ENCODE data around the gene RBM4.
"Not testable (repeated sequence)": the region's sequence is repeated elsewhere in the genome, so short reads cannot be mapped to it uniquely, and the experiment has no call there.

Gene RBM4

DNA sequence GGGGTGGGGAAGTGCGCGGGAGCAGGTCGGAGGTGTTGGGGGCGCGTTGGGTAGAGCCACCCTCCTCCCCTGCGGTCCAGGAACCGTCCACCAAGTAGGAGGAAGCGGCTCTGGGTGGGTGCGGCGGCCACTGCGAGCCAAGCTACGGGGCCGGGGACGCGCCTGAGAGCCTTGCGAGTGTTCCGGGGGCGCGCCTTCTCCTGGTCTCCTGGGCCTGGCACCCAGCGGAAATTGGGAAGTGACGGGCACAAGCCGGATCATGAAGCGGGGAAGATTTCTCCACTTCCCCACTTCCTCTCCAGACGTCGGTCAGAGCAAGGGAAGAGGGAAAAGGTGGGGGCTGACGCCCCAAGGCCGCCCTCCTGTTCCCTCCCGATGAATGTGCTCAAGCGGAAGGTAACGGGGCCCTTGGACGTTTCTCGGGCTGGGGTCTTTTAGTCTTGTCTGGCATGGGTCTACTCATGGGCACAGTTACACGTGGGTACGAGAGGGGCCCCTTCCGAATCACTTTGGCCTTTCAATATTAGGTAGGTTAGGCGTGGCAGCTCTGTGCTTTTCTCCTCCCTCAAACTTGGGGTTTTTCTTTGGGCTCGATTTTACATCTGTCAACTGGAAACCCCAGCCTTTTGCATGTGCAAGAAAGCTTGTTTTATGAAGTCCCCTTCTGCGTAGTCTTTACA, 21.2 kb upstream of the RBM4 start:
- DNase-seq: peak; percentile 77

DNA sequence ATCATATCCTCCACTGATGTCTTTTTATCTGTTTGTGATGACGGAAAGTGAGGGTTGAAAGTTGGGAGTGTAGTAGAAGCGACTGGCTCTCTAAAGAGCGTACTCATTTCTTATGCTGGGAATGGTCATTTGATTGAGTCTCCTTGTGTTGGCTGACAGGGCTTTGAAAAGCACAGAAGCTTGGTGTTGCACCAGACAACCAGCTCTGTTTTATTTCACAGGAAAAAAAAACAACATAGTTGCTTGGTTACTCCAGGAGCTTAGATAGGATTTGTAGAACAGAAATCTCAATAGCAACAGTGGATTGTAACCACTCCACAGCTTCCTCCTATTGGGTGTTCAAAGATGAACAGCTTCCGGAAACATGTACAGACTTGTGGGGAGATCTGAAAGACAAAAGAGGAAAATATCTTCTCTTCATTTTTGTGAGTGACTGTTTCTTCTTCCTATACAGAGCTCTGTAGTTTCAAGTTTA, 19.4 kb upstream of the RBM4 start:
- DNase-seq: no peak

GRCh38 chr11:66624450-66624849, 14.1 kb upstream of the RBM4 start:
- DNase-seq: no peak

- DNase-seq: no peak
These were observed 13.3 kb upstream of the RBM4 start for GRCh38 chr11:66625041-66625751.

GRCh38 chr11:66625752-66626149, 12.8 kb upstream of the RBM4 start:
- DNase-seq: no peak

- DNase-seq: no peak
These were observed 12.1 kb upstream of the RBM4 start for GRCh38 chr11:66626382-66626781.

GRCh38 chr11:66626926-66627325, 11.6 kb upstream of the RBM4 start:
- DNase-seq: no peak

DNA sequence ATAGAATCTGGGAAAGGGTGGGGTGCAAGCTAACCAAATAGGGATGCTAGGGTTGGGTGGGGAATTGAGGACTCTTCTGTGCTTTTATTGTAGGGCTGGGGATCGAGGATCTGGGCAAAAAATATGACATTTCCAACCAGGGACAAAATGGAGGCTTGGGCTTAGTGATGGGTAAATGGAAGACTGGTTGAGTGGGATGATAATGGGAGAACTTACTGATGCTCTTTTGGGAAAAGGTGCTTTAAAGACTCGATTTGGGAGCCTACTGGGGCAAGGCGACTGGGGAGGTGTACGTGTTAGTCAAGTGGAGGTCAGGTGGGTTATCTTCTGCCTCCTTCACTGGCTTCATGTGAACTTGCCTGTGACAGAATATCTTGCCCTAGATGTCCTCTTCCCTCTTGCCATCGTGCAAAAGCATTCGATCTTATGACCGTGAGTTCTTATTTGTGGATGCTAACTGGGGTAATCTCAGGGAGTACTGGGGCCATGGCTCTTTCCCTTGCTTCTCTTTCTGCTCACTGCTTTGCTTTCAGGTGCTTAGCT, 10.4 kb upstream of the RBM4 start:
- DNase-seq: no peak

DNA sequence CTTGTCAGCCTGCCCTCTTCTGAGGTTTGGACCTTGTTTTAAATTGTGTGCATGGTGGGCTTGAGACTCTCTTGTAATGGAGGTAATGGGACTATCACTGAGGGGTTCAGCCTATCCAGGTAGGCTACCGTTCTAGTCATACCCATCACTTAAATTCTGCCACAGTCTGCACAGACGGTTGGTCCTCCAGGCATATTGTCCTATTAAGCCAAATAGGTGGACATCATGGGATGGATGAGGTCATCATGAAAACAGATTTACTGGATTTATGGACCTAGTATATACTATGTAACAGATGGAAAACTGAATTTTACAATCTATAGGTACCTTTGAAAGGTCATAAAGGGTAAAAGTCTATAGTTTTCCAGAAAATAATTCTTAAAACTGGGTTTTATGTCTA, 9.1 kb upstream of the RBM4 start:
- DNase-seq: no peak

- no peak for DNase-seq
These were observed 6.6 kb upstream of the RBM4 start for GRCh38 chr11:66631883-66632282.

GRCh38 chr11:66632952-66633351, 5.6 kb upstream of the RBM4 start:
- no peak for DNase-seq

DNA sequence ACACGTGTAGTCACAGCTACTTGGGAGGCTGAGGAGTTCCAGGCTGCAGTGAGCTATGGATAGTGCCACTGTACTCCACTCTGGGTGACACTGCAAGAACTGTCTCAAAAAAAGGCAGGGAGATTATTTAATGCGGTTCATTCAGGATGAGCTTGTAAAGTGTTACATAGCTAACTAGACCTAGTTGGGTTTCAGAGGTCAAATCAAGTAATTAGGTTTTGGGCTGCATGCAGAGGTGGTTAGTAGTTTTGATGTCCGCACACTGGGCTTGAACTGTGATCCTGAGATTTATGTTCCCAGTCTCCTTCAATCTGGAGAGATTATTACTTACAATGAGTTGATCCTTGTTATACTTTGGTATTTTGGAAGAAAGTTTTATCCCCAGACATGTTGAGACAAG, 2.1 kb upstream of the RBM4 start:
- DNase-seq: no peak

- DNase-seq: no peak
These were observed 836 bp upstream of the RBM4 start for GRCh38 chr11:66637557-66638176.

DNA sequence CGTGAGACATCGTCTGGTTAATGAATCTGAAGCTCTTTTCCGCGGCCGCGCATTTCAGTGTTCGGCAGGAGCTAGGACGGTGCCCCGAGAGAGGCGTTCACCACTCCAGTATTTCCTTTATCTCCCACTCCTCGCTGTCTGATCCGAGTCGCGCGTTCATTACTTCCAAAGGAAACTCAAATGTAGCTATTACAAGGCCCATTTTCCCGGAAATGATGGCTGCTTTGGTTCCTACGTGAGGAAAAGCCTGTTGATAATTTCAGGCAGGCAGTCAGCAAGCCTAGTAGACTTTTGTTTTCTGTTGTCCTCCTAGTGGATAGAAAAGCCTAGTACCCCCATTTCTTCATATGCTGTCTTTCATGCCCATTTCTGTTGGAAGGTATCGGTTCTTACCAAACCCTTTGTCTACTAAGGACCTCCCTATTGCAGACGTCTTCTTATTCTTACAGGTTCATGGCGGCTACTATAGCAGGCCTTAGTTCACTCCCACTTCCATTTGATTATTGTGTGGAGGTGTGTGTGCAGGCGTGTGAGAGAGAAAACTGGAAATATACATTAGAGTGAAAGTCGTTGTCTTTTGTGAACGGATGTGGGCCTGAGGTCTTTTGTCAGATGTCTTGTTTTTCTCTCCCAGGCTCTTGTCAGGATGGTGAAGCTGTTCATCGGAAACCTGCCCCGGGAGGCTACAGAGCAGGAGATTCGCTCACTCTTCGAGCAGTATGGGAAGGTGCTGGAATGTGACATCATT, 737 bp downstream of the RBM4 start:
- DNase-seq: peak; percentile 33

- DNase-seq: not testable (repeated sequence)
These were observed 1.4 kb downstream of the RBM4 start for GRCh38 chr11:66639814-66640340.

- no peak for DNase-seq
These were observed 3.3 kb downstream of the RBM4 start for GRCh38 chr11:66641834-66642233.

GRCh38 chr11:66643745-66644437, 5.4 kb downstream of the RBM4 start:
- no peak for DNase-seq

DNA sequence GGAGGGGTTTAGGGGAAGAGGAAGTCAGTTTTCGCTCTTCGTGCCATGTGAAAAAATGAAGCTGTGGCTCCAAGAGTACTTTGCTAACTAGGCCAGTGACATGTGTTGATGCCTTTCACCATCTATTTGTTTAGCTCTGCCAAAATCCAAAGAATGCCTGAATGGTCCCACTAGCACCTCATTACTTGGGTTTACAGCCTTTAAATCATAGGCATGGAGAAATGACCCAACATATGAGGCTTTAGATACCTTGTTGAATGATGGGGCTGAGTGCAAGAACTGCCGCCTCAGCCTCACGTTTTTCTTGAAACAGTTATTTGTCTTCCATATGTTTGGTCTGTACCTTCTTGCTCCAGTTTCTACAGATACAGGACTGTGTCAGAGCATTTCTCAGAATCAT, 8.3 kb downstream of the RBM4 start:
- no peak for DNase-seq

DNA sequence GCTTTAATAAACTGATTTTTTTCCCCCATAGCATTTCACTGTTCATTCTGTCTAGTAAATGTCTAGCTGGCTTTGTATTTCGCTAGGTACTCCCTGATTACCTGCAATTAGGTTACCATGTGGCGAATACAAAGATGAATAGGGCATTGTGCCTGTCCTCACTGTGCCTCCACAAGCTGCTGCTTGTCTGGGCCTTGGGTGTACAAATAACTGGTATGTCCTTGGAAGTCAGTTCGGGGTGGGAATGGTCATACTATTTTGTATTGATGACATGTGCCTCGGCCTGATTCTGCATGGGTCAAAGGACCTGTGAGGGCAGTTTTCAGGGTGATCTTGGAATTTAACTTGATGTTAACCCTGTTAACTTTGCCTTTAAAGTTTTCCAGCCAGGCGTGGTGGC, 11.4 kb downstream of the RBM4 start:
- no peak for DNase-seq

DNA sequence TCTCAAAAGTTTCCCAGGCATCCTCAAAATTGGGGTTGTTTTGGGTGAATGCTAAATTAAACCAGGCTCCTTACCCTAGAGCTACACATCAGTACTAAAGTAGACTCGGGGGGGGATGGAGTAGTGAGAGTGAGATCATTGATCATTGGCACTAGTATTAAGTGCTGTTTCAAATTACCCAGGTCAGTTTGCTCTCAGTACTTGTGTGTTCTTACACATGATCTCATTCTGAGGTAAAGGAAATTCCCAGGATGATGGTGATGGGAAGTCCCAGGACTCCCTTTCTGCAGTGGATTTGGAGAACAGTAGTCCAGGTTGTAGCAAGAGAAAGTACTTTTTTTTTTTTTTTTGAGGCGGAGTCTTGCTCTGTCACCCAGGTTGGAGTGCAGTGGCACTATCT, 12.5 kb downstream of the RBM4 start:
- no peak for DNase-seq

DNA sequence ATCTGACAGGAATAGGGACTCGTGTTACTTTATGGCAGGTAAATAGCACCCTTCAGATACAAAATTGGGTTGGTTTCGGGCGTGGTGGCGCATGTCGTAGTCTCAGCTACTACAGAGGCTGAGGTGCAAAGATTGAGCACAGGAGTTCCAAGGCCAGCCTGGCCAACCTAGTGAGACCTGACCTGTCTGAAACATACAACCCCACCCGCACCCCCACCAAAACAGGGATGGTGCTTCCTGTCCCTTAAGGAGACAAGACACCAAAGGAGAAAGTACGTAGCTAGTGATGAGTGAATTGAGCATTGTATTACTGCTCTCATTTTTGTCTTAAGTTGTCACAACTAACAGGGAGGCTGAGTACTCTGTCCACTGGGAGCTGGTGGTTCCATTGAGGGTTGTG, 14.1 kb downstream of the RBM4 start:
- no peak for DNase-seq

DNA sequence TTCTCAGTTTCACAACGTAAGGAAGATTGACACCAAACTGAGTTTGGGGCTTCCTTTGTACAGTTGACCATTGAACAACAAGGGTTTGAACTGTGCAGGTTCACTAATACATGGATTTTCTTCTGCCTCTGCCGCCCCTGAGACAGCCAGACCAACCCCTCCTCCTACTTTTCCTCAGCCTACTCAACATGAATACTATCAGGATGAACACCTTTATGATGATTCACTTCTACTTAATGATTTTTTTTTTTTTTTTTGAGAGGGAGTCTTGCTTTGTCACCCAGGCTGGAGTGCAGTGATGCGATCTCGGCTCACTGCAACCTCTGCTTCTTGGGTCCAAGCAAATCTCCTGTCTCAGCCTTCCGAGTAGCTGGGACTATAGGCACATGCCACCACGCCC, 14.6 kb downstream of the RBM4 start:
- DNase-seq: no peak

Measured in NCI-H146 (cell line).